ENCODE results near the gene SCGB2A2. TPM values are rescaled to one million over a fixed set of nuclear protein-coding genes. Genes with fewer than 3 reads are reported as not detected.

SCGB2A2 gene
- total and polyA plus RNA-seq, 9 of the 15 experiments (the other 6 are each of a cell fraction or from before 2014, with no cell fraction given), result not detected

DNA sequence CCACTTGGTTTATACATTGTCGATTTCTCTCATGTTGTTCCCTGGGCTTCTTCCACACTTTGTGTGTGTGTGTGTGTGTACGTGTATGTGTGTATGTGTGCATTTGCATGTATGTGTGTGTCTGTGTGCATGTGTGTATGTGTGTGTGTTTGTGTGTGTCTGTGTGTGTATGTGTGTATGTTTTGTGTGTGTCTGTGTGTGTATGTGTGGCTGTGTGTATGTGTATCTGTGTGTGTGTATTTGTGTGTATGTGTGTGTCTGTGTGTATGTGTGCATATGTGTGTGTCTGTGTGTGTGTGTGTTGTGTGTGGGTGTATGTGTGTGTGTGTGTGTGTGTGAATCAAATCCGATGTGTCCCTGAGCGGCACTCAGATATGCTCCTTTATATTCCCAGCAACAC, 32.5 kb upstream of the SCGB2A2 start (continued):
- TF ChIP-seq, protein P1, sequence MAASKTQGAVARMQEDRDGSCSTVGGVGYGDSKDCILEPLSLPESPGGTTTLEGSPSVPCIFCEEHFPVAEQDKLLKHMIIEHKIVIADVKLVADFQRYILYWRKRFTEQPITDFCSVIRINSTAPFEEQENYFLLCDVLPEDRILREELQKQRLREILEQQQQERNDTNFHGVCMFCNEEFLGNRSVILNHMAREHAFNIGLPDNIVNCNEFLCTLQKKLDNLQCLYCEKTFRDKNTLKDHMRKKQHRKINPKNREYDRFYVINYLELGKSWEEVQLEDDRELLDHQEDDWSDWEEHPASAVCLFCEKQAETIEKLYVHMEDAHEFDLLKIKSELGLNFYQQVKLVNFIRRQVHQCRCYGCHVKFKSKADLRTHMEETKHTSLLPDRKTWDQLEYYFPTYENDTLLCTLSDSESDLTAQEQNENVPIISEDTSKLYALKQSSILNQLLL (CRISPR knock-in tag; IDR thresholded peaks at IDR 0.05; ENCODE audit: borderline replicate concordance), result no peak

GRCh38 chr11:62238151-62238550, 31.8 kb upstream of the SCGB2A2 start:
- Histone ChIP-seq H3K4me1 (replicated peaks in 1 of 2; ENCODE audit: control insufficient read depth in 2 of 2, insufficient read depth in 2 of 2, low read length in 2 of 2) (no peaks in the 10 kb centered on the region), H3K4me2 (ENCODE audit: insufficient read depth, low read length) (no peak overlapping the region), H3K36me3 (ENCODE audit: control insufficient read depth, insufficient read depth, low read length) (no peaks in the 10 kb centered on the region), H3K27me3 (ENCODE audit: control insufficient read depth in 2 of 2, insufficient read depth in 2 of 2, low read length in 2 of 2) (peaks cover 0 to 21% of the 10 kb centered on the region in 2 experiments; a peak in 3 of 5 replicates), H3K9me3 (replicated peaks; ENCODE audit: control insufficient read depth, insufficient read depth, low read depth, low read length) (no peaks in the 10 kb centered on the region), H3K27ac (ENCODE audit: extremely low read depth, low read depth, low read length) (no peak overlapping the region), H3K4me3 (no peak overlapping the region), H4K20me1 (replicated peaks; ENCODE audit: control insufficient read depth, insufficient read depth, low read length) (no peaks in the 10 kb centered on the region), H2AFZ (ENCODE audit: low read depth, low read length) (no peak overlapping the region), H3K9me1 (ENCODE audit: control insufficient read depth, insufficient read depth, low read length) (no peaks in the 10 kb centered on the region), H3K9ac (ENCODE audit: insufficient read depth in 1 of 2, low read depth in 2 of 2, low read length in 2 of 2) (no peak overlapping the region), H3K79me2 (ENCODE audit: control insufficient read depth, insufficient read depth, low read length) (no peaks in the 10 kb centered on the region)
- POLR2A ChIA-PET, result interaction anchor here (0.6 kb wide), 1 partner anchor 149 kb away, joined by 3 read pairs; no protein-coding TSS in a partner anchor
- intact Hi-C loops (cut with micrococcal nuclease) (no loop called here), in situ Hi-C loops (cut with MboI) (no loop called here)
- ATAC-seq, result no peak
- 0% methylated on average over 4 of the region's 4 CpGs for WGBS (ENCODE audit: insufficient coverage, low coverage, missing lambda C conversion rate)
- no peak for FAIRE-seq
- DNase-seq (ENCODE audit: extremely low read depth in 1 of 4, low spot score in 3 of 4), result no peak
- BruUV-seq (replicated peaks), result no TSS peak
- CTCF ChIA-PET (ENCODE audit: low intra/inter-chr PET ratio), result no interaction called here
- no peak for TF ChIP-seq ESRRA (IDR thresholded peaks at IDR 0.05; ENCODE audit: borderline replicate concordance, low read depth)
- no peak for TF ChIP-seq HNRNPH1 (optimal IDR thresholded peaks at IDR 0.05; ENCODE audit: low read depth, low read length)
- TF ChIP-seq HMG20B (CRISPR knock-in tag; IDR thresholded peaks at IDR 0.05), result no peak
- TF ChIP-seq L3MBTL2 (IDR thresholded peaks at IDR 0.05), result no peak
- no peak for TF ChIP-seq ZBTB8A (IDR thresholded peaks at IDR 0.05; ENCODE audit: partially characterized antibody)
- TF ChIP-seq BHLHE40 (IDR thresholded peaks at IDR 0.05; ENCODE audit: low read length), result no peak
- TF ChIP-seq TAF1 (IDR thresholded peaks at IDR 0.05; ENCODE audit: control insufficient read depth, extremely low read depth, insufficient read depth, low read length, severe bottlenecking), result no peak
- no peak for TF ChIP-seq JUND (IDR thresholded peaks at IDR 0.05; ENCODE audit: borderline replicate concordance, low read depth, low read length)
- TF ChIP-seq JUND (tag; IDR thresholded peaks at IDR 0.05; ENCODE audit: borderline replicate concordance, low read depth, low read length), result no peak
- TF ChIP-seq, protein P2, sequence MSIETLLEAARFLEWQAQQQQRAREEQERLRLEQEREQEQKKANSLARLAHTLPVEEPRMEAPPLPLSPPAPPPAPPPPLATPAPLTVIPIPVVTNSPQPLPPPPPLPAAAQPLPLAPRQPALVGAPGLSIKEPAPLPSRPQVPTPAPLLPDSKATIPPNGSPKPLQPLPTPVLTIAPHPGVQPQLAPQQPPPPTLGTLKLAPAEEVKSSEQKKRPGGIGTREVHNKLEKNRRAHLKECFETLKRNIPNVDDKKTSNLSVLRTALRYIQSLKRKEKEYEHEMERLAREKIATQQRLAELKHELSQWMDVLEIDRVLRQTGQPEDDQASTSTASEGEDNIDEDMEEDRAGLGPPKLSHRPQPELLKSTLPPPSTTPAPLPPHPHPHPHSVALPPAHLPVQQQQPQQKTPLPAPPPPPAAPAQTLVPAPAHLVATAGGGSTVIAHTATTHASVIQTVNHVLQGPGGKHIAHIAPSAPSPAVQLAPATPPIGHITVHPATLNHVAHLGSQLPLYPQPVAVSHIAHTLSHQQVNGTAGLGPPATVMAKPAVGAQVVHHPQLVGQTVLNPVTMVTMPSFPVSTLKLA (conservative IDR thresholded peaks at IDR 0.05), result no peak
- TF ChIP-seq GTF2A2 (tag; IDR thresholded peaks at IDR 0.05), result no peak
- TF ChIP-seq ZBTB1 (CRISPR knock-in tag; IDR thresholded peaks at IDR 0.05; ENCODE audit: borderline replicate concordance, low read depth), result no peak
- TF ChIP-seq BRD4 (IDR thresholded peaks at IDR 0.05), result no peak
- TF ChIP-seq, protein P3, sequence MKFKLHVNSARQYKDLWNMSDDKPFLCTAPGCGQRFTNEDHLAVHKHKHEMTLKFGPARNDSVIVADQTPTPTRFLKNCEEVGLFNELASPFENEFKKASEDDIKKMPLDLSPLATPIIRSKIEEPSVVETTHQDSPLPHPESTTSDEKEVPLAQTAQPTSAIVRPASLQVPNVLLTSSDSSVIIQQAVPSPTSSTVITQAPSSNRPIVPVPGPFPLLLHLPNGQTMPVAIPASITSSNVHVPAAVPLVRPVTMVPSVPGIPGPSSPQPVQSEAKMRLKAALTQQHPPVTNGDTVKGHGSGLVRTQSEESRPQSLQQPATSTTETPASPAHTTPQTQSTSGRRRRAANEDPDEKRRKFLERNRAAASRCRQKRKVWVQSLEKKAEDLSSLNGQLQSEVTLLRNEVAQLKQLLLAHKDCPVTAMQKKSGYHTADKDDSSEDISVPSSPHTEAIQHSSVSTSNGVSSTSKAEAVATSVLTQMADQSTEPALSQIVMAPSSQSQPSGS (CRISPR knock-in tag; IDR thresholded peaks at IDR 0.05), result no peak
- no peak for TF ChIP-seq ZNF699 (CRISPR knock-in tag; IDR thresholded peaks at IDR 0.05; ENCODE audit: insufficient replicate concordance)
- no peak for TF ChIP-seq NFYB (IDR thresholded peaks at IDR 0.05; ENCODE audit: extremely low read depth, insufficient read length)
- TF ChIP-seq ZNF668 (CRISPR knock-in tag; IDR thresholded peaks at IDR 0.05), result no peak
- no peak for TF ChIP-seq CC2D1A (IDR thresholded peaks at IDR 0.05)

Data from K562 (cell line).